Measurements from ENCODE around the gene FAM168B. TPM values are rescaled to one million over a fixed set of nuclear protein-coding genes. Genes with fewer than 3 reads are reported as not detected.

Gene FAM168B
- total and polyA plus RNA-seq, 12 donors = 17.3 to 112 (median 85.0) TPM

- no peak for DNase-seq
These were observed 38.8 kb downstream of the FAM168B start for GRCh38 chr2:131054488-131054887.

GRCh38 chr2:131052741-131053263, 40.5 kb downstream of the FAM168B start:
- no peak for DNase-seq
- H3K27ac ChIP-seq = no peak overlapping the region
- peaks cover 0 to 100% (median 50%) of the 10 kb centered on the region in 9 donors for H3K36me3 ChIP-seq
- H3K27me3 ChIP-seq = no peaks in the 10 kb centered on the region
- ATAC-seq = no peak
- H3K9me3 ChIP-seq = no peaks in the 10 kb centered on the region
- H3K4me1 ChIP-seq = peaks cover 0 to 24% (median 16%) of the 10 kb centered on the region in 9 donors
- intact Hi-C loops (cut with DNase I) = no loop called here
- no peak overlapping the region for H3K4me3 ChIP-seq
- TF ChIP-seq CTCF (IDR thresholded peaks at IDR 0.05) = no peak
- 90 to 91% methylated on average over 8 of the region's 8 CpGs for WGBS, 2 donors

More at GRCh38 chr2:131054488-131054887, 38.8 kb downstream of the FAM168B start:
- TF ChIP-seq CTCF (IDR thresholded peaks at IDR 0.05) = no peak
- H3K36me3 ChIP-seq = peaks cover 0 to 100% (median 41%) of the 10 kb centered on the region in 9 donors
- H3K27ac ChIP-seq = no peak overlapping the region
- H3K27me3 ChIP-seq = no peaks in the 10 kb centered on the region
- H3K4me1 ChIP-seq = peaks cover 0 to 35% (median 18%) of the 10 kb centered on the region in 9 donors
- WGBS, 2 donors = 88 to 96% methylated on average over 7 of the region's 7 CpGs
- no peak overlapping the region for H3K4me3 ChIP-seq
- ATAC-seq = no peak
- intact Hi-C loops (cut with DNase I) = no loop called here
- H3K9me3 ChIP-seq = no peaks in the 10 kb centered on the region

DNA sequence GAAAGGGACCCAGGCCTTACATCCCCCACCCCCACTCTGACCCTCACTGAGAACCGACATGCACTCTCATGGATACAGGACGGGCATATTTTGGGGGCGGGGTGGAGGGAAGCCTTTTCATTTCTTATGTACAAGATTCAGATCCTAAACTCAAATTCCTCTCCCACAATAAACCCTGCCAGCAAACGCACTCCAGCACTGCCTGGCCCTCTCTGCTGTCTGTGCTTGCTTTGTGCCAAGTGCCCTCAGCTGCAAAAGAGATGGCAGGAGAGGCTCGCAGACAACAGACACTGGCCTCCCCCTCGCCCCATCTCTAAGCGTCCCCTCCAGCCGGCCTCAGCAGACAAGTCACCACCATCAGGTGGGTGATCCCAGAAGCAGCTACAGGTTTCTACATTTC, 42.4 kb downstream of the FAM168B start:
- no peak for DNase-seq
- WGBS, 2 donors = 89 to 91% methylated on average over 8 of the region's 8 CpGs
- no peak for ATAC-seq
- Histone ChIP-seq H3K27ac (no peak overlapping the region), H3K9me3 (no peaks in the 10 kb centered on the region), H3K27me3 (no peaks in the 10 kb centered on the region), H3K4me1 (peaks cover 0 to 22% (median 4%) of the 10 kb centered on the region in 9 donors), H3K4me3 (no peak overlapping the region), H3K36me3 (peaks cover 0 to 100% (median 50%) of the 10 kb centered on the region in 9 donors)
- TF ChIP-seq CTCF (IDR thresholded peaks at IDR 0.05) = no peak
- intact Hi-C loops (cut with DNase I) = no loop called here

DNA sequence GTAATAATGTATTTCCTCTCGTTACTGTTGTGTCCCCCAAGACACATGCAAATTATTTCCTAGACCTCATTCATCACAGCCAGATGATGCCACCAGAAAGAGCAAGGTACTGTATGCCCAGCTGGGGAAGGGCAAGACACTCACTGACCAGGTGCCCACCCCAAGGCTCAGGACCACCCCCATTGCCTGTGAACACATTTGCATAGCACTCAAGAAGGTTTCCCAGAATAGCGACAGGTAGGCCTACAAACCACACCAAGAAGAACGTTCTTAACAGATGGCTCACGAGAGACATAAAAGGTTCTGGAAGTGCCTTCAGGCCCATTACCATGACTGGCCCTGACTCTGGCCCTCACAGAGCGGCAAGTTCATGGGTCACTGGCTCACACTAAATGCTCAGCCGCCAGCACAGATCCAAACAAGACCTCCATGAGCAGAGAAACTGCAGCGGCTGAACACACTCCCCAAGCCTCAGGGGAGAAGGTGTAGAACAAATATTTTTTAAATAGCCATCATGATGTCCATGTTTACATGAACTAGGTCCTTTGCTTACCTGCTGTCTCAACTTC, 44.0 kb downstream of the FAM168B start:
- TF ChIP-seq CTCF (IDR thresholded peaks at IDR 0.05) = no peak
- Histone ChIP-seq H3K4me1 (peaks cover 0 to 14% (median 0%) of the 10 kb centered on the region in 9 donors), H3K4me3 (no peak overlapping the region), H3K27ac (no peak overlapping the region), H3K27me3 (no peaks in the 10 kb centered on the region), H3K9me3 (no peaks in the 10 kb centered on the region), H3K36me3 (peaks cover 0 to 84% (median 50%) of the 10 kb centered on the region in 9 donors)
- intact Hi-C loops (cut with DNase I) = loop anchor here in 1 of 10 donors (10.0 kb wide), 1 partner anchor 86 kb away; no protein-coding TSS in a partner anchor
- ATAC-seq (no peak), DNase-seq (no peak)
- 85 to 90% methylated on average over 7 of the region's 7 CpGs for WGBS, 2 donors
